Liver (tissue), 9 donors: ENCODE measurements around the gene TNFSF4. TPM values are rescaled to one million over a fixed set of nuclear protein-coding genes. Genes with fewer than 3 reads are reported as not detected.

Source experiments
- DNase-seq: peaks from one replicate; pipeline ENCODE4 v3.0.0-alpha.2; 2017; ENCODE audit warnings: low spot score
- H3K27ac ChIP-seq, 2 donors: one replicate each; pipeline ENCODE4 v1.7.0; 2013; ENCODE audit warnings: inconsistent platforms in 2 of 2, low read length in 2 of 2, control low read depth in 1 of 2, low read depth in 1 of 2, mild to moderate bottlenecking in 1 of 2
- H3K27me3 ChIP-seq, 4 donors: one replicate each; pipeline versions ENCODE4 v1.6.1 to v1.7.0; 2013; ENCODE audit warnings: low read length in 3 of 4, inconsistent platforms in 1 of 4, mild to moderate bottlenecking in 1 of 4, moderate library complexity in 1 of 4; ENCODE audit not compliant: control insufficient read depth in 4 of 4, insufficient read depth in 4 of 4
- H3K36me3 ChIP-seq, 4 donors: one replicate each; pipeline versions ENCODE4 v1.6.1 to v1.7.0; 2013; ENCODE audit warnings: low read length in 3 of 4, mild to moderate bottlenecking in 3 of 4, low read depth in 1 of 4, moderate library complexity in 1 of 4; ENCODE audit not compliant: control insufficient read depth in 4 of 4, insufficient read depth in 3 of 4
- H3K4me1 ChIP-seq, 4 donors: one replicate each; pipeline versions ENCODE4 v1.6.1 to v1.7.0; 2013; ENCODE audit warnings: low read length in 3 of 4, mild to moderate bottlenecking in 3 of 4, moderate library complexity in 1 of 4; ENCODE audit not compliant: control insufficient read depth in 4 of 4, insufficient read depth in 4 of 4
- H3K4me3 ChIP-seq, 3 donors: one replicate each; pipeline versions ENCODE4 v1.6.1 to v1.7.0; 2013; ENCODE audit warnings: low read length in 3 of 3, control low read depth in 1 of 3, low read depth in 1 of 3, mild to moderate bottlenecking in 1 of 3
- H3K9ac ChIP-seq, 2 donors: one replicate each; pipeline ENCODE4 v1.7.0; 2013; ENCODE audit warnings: low read length in 2 of 2, mild to moderate bottlenecking in 2 of 2, moderate library complexity in 2 of 2, control low read depth in 1 of 2, low read depth in 1 of 2
- H3K9me3 ChIP-seq, 4 donors: one replicate each; pipeline versions ENCODE4 v1.6.1 to v1.7.0; 2013; ENCODE audit warnings: low read length in 3 of 4; ENCODE audit not compliant: control insufficient read depth in 4 of 4
- ATF3 ChIP-seq: IDR thresholded peaks from 2 replicates; pipeline ENCODE4 v1.6.1; 2016; ENCODE audit warnings: antibody characterized with exemption
- CTCF ChIP-seq: fragments of 150-350 bp; IDR thresholded peaks from 2 replicates; pipeline ENCODE4 v1.5.1; 2017; ENCODE audit warnings: improper control_type of control experiment, low read depth, low read length; ENCODE audit not compliant: missing input control
- GABPA ChIP-seq, 2 donors: IDR thresholded peaks in 1 of 2; conservative IDR thresholded peaks in 1 of 2; 2 replicates each; pipeline ENCODE4 v1.6.1; 2016; ENCODE audit warnings: antibody characterized with exemption in 2 of 2, mild to moderate bottlenecking in 1 of 2, moderate library complexity in 1 of 2
- HNF4A ChIP-seq, 2 donors: conservative IDR thresholded peaks; 2 replicates each; pipeline ENCODE4 v1.6.1; 2016; ENCODE audit warnings: antibody characterized with exemption in 2 of 2, mild to moderate bottlenecking in 2 of 2
- HNF4G ChIP-seq: IDR thresholded peaks from 2 replicates; pipeline ENCODE4 v1.6.1; 2016; ENCODE audit warnings: antibody characterized with exemption
- JUND ChIP-seq, 2 donors: IDR thresholded peaks; 2 replicates each; pipeline ENCODE4 v1.6.1; 2016; ENCODE audit warnings: antibody characterized with exemption in 2 of 2
- NR2F2 ChIP-seq: IDR thresholded peaks from 2 replicates; pipeline ENCODE4 v1.6.1; 2016; ENCODE audit warnings: antibody characterized with exemption
- RAD21 ChIP-seq, 2 donors: IDR thresholded peaks; 2 replicates each; pipeline ENCODE4 v1.6.1; 2016; ENCODE audit warnings: antibody characterized with exemption in 2 of 2, mild to moderate bottlenecking in 2 of 2
- RXRA ChIP-seq, 2 donors: IDR thresholded peaks; 2 replicates each; pipeline ENCODE4 v1.6.1; 2017 to 2018; ENCODE audit warnings: antibody characterized with exemption in 2 of 2, mild to moderate bottlenecking in 1 of 2
- SP1 ChIP-seq: IDR thresholded peaks from 2 replicates; pipeline ENCODE4 v1.6.1; 2018; ENCODE audit warnings: antibody characterized with exemption, mild to moderate bottlenecking
- YY1 ChIP-seq: IDR thresholded peaks from 2 replicates; pipeline ENCODE4 v1.6.1; 2016; ENCODE audit warnings: antibody characterized with exemption, mild to moderate bottlenecking
- WGBS: extraction: QIAGEN DNeasy Blood & Tissue Kit; methylation state at CpG from one replicate; pipeline ENCODE4 v1.1.7; 2013; 5-methylcytosine and 5-hydroxymethylcytosine counted together
- polyA plus RNA-seq, 2 donors: library from polyadenylated mRNA; stranded (reverse) in 1 of 2; unstranded in 1 of 2; fragments of 200-250 nt in 1 of 2; fragments of >200 nt in 1 of 2; fragmentation: Nextera tagmentation in 1 of 2; extraction: Ambion mirVana in 1 of 2; gene quantifications; one replicate each; pipeline versions ENCODE4 v1.2.1 to v1.2.3, GENCODE V29; 2013 to 2015
- total RNA-seq, 2 donors: library from RNA; depleted of rRNA; stranded (reverse); fragments of >200 nt; gene quantifications; one replicate each; pipeline ENCODE4 v1.2.3, GENCODE V29; 2014
- TF ChIP-seq, protein P1 (sequence below): IDR thresholded peaks from 2 replicates; pipeline ENCODE4 v1.6.1; 2016; ENCODE audit warnings: antibody characterized with exemption
- donor health status: healthy.
- donor health status: healthy.
- donor health status: healthy.
- donor health status: healthy.
- donor health status: healthy.

TNFSF4 gene
- total and polyA plus RNA-seq, 4 donors = 0.18 to 2.1 (median 0.45) TPM

- WGBS = 65% methylated on average over 7 of the region's 7 CpGs
- H3K9ac ChIP-seq = no peak overlapping the region
Measured at GRCh38 chr1:173205146-173206051, 1.7 kb downstream of the TNFSF4 start.

GRCh38 chr1:173204693-173205092, 2.4 kb downstream of the TNFSF4 start:
- Histone ChIP-seq H3K4me1 (peaks cover 0 to 4% (median 2%) of the 10 kb centered on the region in 4 donors), H3K27ac (no peak overlapping the region)

More at GRCh38 chr1:173205146-173206051, 1.7 kb downstream of the TNFSF4 start:
- TF ChIP-seq JUND (IDR thresholded peaks at IDR 0.05) (no peak), ATF3 (no peak), RAD21 (IDR thresholded peaks at IDR 0.05) (peak; percentile 15 to 50), YY1 (no peak), GABPA (IDR thresholded peaks at IDR 0.05 in 1 of 2, conservative IDR thresholded peaks at IDR 0.05 in 1 of 2) (no peak), RXRA (IDR thresholded peaks at IDR 0.05) (peak; percentile 55 to 70), HNF4A (conservative IDR thresholded peaks at IDR 0.05) (peak; percentile 21 to 27), HNF4G (no peak), NR2F2 (peak; percentile 44), SP1 (no peak)
- TF ChIP-seq, protein P1, sequence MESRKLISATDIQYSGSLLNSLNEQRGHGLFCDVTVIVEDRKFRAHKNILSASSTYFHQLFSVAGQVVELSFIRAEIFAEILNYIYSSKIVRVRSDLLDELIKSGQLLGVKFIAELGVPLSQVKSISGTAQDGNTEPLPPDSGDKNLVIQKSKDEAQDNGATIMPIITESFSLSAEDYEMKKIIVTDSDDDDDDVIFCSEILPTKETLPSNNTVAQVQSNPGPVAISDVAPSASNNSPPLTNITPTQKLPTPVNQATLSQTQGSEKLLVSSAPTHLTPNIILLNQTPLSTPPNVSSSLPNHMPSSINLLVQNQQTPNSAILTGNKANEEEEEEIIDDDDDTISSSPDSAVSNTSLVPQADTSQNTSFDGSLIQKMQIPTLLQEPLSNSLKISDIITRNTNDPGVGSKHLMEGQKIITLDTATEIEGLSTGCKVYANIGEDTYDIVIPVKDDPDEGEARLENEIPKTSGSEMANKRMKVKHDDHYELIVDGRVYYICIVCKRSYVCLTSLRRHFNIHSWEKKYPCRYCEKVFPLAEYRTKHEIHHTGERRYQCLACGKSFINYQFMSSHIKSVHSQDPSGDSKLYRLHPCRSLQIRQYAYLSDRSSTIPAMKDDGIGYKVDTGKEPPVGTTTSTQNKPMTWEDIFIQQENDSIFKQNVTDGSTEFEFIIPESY = no peak
- Histone ChIP-seq H3K4me1 (peaks cover 0 to 4% (median 2%) of the 10 kb centered on the region in 4 donors), H3K27me3 (no peaks in the 10 kb centered on the region), H3K9me3 (no peaks in the 10 kb centered on the region), H3K36me3 (no peaks in the 10 kb centered on the region), H3K27ac (no peak overlapping the region), H3K4me3 (no peak overlapping the region)
- DNase-seq = no peak

More at GRCh38 chr1:173204693-173205092, 2.4 kb downstream of the TNFSF4 start:
- H3K9me3 ChIP-seq = no peaks in the 10 kb centered on the region
- WGBS = 89% methylated on average over 1 of the region's 1 CpG
- no peak overlapping the region for H3K9ac ChIP-seq
- H3K4me3 ChIP-seq = no peak overlapping the region
- no peaks in the 10 kb centered on the region for H3K36me3 ChIP-seq
- H3K27me3 ChIP-seq = no peaks in the 10 kb centered on the region
- TF ChIP-seq HNF4G (no peak), GABPA (IDR thresholded peaks at IDR 0.05 in 1 of 2, conservative IDR thresholded peaks at IDR 0.05 in 1 of 2) (no peak), RAD21 (IDR thresholded peaks at IDR 0.05) (no peak), CTCF (no peak), RXRA (IDR thresholded peaks at IDR 0.05) (no peak)
- no peak for DNase-seq
